GM18502 (cell line): ENCODE results near the gene MAP7D2.

Source experiments
- ATAC-seq: cut with Tn5 transposase; IDR thresholded peaks from one replicate; pipeline ENCODE4 v1.9.1; 2021; ENCODE audit warnings: mild to moderate bottlenecking; ENCODE audit not compliant: unreplicated experiment, poor library complexity

The MAP7D2 gene

GRCh38 chrX:20056704-20057103 lies 60.0 kb downstream of the MAP7D2 start:
- ATAC-seq, result peak; percentile 44

- ATAC-seq, result no peak
These were observed 63.2 kb downstream of the MAP7D2 start for GRCh38 chrX:20053537-20053936.

- ATAC-seq, result no peak
These were observed 69.8 kb downstream of the MAP7D2 start for GRCh38 chrX:20046864-20047263.

GRCh38 chrX:20046223-20046622 lies 70.5 kb downstream of the MAP7D2 start:
- ATAC-seq, result no peak

GRCh38 chrX:20042221-20042620 lies 74.5 kb downstream of the MAP7D2 start:
- no peak for ATAC-seq

GRCh38 chrX:20038966-20039365 lies 77.7 kb downstream of the MAP7D2 start:
- no peak for ATAC-seq

GRCh38 chrX:20037186-20037585 lies 79.5 kb downstream of the MAP7D2 start:
- no peak for ATAC-seq

GRCh38 chrX:20032201-20032600 lies 84.5 kb downstream of the MAP7D2 start:
- no peak for ATAC-seq

GRCh38 chrX:20029728-20030127 lies 87.0 kb downstream of the MAP7D2 start:
- no peak for ATAC-seq

GRCh38 chrX:20028588-20028987 lies 88.1 kb downstream of the MAP7D2 start:
- ATAC-seq, result no peak

- ATAC-seq, result no peak
These were observed 90.4 kb downstream of the MAP7D2 start for GRCh38 chrX:20026278-20026677.

- no peak for ATAC-seq
These were observed 96.9 kb downstream of the MAP7D2 start for GRCh38 chrX:20019672-20020365.

GRCh38 chrX:20016616-20016945 lies 100.1 kb downstream of the MAP7D2 start:
- ATAC-seq, result no peak

GRCh38 chrX:20015945-20016615 lies 100.6 kb downstream of the MAP7D2 start:
- ATAC-seq, result no peak

- ATAC-seq, result no peak
These were observed 101.3 kb downstream of the MAP7D2 start for GRCh38 chrX:20015422-20015821.

GRCh38 chrX:20011608-20012007 lies 105.1 kb downstream of the MAP7D2 start:
- no peak for ATAC-seq

GRCh38 chrX:20007962-20008622 lies 108.6 kb downstream of the MAP7D2 start:
- no peak for ATAC-seq

- no peak for ATAC-seq
These were observed 110.8 kb downstream of the MAP7D2 start for GRCh38 chrX:20005883-20006282.

GRCh38 chrX:20001588-20001987 lies 115.1 kb downstream of the MAP7D2 start:
- no peak for ATAC-seq

GRCh38 chrX:19991350-19991718 lies 125.4 kb downstream of the MAP7D2 start:
- no peak for ATAC-seq

- ATAC-seq, result peak; percentile 94
These were observed 126.0 kb downstream of the MAP7D2 start, which contains the start of gene BCLAF3 for GRCh38 chrX:19990556-19991349. Gene BCLAF3, minus strand, starts transcription at chrX:19991061. Its CDS starts 20,797 bp downstream, at chrX:19970264.
